KOPT-K1 (cell line): ENCODE measurements around the gene OBSL1.

Source experiments
- H3K27ac ChIP-seq: fragments of 200-600 bp; sonication (generic); 2 replicates; pipeline ENCODE4 v1.5.1; 2016; ENCODE audit warnings: antibody characterized with exemption, mild to moderate bottlenecking, low read depth, low read length; ENCODE audit not compliant: poor library complexity, severe bottlenecking
- H3K36me3 ChIP-seq: fragments of 200-600 bp; sonication (generic); 2 replicates; pipeline ENCODE4 v1.5.1; 2017; ENCODE audit warnings: antibody characterized with exemption, mild to moderate bottlenecking, low read length, moderate library complexity; ENCODE audit not compliant: insufficient read depth
- H3K9me3 ChIP-seq: fragments of 200-600 bp; sonication (generic); 2 replicates; pipeline ENCODE4 v1.5.1; 2017; ENCODE audit warnings: antibody characterized with exemption, low read length, mild to moderate bottlenecking; ENCODE audit not compliant: insufficient read depth, poor library complexity, severe bottlenecking

OBSL1 gene

DNA sequence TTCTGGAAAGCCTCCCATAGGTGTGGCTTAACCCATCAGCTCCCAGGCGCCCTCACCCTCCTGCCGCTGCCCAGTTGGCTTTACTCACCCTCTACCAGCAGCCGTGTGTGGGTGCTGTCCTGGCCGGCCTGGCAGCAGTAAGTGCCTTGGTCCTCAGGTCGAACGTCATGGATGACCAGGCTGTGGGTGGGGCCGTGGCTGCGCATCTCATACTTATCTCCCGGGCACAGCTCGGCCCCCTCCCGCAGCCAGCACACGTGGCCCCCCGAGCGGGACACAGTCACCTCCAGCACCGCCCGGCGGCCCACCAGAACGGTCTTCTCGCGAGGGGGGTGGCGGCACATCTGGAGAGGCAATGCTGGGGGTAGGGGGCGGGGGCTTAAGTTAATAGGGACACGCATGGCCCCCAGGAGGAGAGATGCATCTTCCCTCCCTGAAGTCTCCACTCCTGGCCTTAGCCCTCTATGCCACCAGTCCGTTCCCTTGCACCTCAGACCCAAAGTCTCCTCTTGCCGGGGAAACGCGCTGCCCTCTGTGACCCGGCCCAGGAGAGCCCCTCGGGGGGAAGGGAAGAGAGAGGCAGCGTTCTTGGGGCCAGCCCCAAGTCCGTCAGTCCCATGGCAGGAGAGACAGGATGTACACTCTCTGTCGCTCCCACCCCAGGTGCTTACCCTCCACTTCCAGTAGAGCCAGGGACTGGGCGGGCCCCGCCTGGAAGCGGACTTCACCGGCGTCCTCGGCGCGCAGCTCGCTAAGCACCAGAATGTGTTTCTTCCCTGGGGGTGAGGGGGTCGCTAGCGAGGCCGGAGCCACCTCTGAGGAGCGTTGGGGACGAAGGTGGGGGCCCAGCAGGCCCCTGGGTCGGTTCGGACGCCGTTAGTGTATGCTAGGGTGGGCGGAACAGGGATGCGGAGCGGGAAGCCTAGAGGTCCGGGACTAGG is 19.6 kb downstream of the OBSL1 start:
- Histone ChIP-seq H3K36me3 (no peaks in the 10 kb centered on the region), H3K27ac (no peak overlapping the region), H3K9me3 (no peaks in the 10 kb centered on the region)

DNA sequence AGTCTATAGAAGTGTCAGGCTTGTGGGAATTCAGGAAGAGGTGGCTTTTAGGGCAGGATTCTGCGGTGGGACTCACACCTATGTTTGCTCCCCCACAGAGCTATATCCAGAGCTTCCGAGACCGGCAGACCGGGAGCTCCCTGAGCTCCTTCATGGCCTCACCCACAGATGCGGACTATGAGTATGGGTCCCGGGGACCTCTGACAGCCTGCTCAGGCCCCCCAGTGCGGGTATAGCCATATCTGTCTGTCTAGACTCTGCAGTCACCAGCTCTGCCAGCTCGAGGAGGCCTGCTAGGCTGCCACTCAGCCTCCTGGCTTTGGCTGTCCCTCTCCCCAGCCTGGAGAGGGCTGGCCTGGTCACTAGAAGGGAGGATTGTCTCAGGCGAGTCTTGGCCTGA is 21.7 kb downstream of the OBSL1 start:
- no peaks in the 10 kb centered on the region for H3K9me3 ChIP-seq
- H3K27ac ChIP-seq, result no peak overlapping the region
- H3K36me3 ChIP-seq, result no peaks in the 10 kb centered on the region

- H3K36me3 ChIP-seq, result no peaks in the 10 kb centered on the region
- H3K27ac ChIP-seq, result no peak overlapping the region
- H3K9me3 ChIP-seq, result no peaks in the 10 kb centered on the region
Observed at GRCh38 chr2:219548990-219549389, 22.3 kb downstream of the OBSL1 start.

DNA sequence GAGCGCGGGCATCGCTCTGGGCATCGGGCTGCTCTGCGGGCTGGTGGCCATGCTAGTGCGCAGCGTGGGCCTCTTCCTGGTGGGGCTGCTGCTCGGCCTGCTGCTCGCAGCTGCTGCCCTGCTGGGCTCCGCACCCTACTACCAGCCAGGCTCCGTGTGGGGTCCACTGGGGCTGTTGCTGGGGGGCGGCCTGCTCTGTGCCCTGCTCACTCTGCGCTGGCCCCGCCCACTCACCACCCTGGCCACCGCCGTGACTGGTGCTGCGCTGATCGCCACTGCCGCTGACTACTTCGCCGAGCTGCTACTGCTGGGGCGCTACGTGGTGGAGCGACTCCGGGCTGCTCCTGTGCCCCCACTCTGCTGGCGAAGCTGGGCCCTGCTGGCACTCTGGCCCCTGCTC is 23.7 kb downstream of the OBSL1 start:
- H3K9me3 ChIP-seq, result no peaks in the 10 kb centered on the region
- no peaks in the 10 kb centered on the region for H3K36me3 ChIP-seq
- H3K27ac ChIP-seq, result no peak overlapping the region

- no peaks in the 10 kb centered on the region for H3K9me3 ChIP-seq
- no peak overlapping the region for H3K27ac ChIP-seq
- no peaks in the 10 kb centered on the region for H3K36me3 ChIP-seq
Observed at GRCh38 chr2:219545943-219546352, 25.4 kb downstream of the OBSL1 start.

DNA sequence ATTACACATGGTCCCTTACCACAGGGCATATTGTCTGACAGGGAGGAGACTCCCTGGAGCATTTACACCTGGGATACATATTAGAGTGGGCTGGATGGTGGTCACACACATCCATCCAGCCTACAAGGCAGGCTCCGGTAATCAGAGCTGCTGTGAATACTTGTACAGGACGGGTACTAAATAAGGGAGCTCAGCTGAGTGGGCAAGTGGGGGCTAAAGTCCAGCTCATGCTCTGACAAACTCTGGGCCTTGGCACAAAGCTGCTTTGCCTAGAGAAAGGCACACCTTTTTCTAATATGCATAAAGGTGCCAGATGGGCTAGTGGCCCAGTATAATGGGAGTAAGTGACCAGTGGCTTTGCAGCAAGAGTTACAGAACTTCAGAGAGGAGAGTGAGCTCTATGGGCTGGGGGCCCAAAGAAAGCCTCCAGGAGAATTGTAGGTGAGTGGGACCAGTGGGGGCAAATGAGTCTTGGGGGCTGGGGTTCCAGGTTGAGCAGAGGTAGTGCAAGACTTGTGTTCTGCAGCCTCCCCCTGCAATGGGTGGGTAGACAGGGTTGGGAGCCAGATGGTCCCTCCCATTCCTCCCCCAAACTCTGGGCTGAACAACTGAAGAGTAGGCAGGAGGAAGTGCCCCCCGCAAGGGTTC is 25.9 kb downstream of the OBSL1 start:
- Histone ChIP-seq H3K36me3 (no peaks in the 10 kb centered on the region), H3K27ac (no peak overlapping the region), H3K9me3 (no peaks in the 10 kb centered on the region)

GRCh38 chr2:219544567-219544966 is 26.8 kb downstream of the OBSL1 start:
- no peaks in the 10 kb centered on the region for H3K9me3 ChIP-seq
- no peak overlapping the region for H3K27ac ChIP-seq
- no peaks in the 10 kb centered on the region for H3K36me3 ChIP-seq

GRCh38 chr2:219543596-219544358 is 27.6 kb downstream of the OBSL1 start, which contains the start of the genes CHPF and TMEM198:
Gene CHPF (minus strand): TSS chr2:219543809. CDS start chr2:219543538, 271 bp downstream.
Gene TMEM198 (plus strand): TSS chr2:219544028. CDS start chr2:219544728, 700 bp downstream.
- Histone ChIP-seq H3K36me3 (no peaks in the 10 kb centered on the region), H3K27ac (no peak within 1 kb of the TSS), H3K9me3 (no peaks in the 10 kb centered on the region)

DNA sequence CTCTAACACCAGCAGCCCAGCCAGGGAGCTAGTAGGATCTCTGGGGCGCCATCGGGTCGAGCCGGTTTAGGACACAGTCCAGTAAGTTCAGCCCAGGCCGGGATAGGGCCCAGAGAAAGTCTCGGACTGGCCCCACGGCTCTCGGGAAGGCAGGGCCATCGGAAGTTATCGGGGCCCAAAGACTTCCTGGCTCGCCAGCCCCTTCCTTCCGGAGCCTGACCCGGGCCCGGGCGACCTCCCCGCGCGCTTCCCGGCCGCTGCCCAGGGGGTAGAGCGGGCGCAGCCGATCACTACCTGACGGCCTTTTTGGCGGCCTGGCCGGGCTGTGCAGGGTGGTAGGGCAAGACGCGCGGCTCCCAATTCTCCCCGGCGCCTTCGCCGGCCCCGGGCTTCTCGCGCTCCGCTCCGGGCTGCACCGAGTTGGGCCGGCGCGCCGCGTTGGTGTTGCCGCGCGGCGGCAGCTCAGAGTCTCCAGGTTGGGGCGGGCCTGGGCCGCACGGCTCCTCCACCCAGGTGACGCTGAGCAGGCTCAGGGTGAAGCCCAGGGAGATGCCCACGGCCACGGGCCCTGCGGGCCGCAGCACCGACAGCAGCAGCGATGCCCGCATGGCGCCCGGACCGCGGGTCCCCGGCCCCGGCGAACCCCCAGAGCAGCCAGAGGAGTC is 28.3 kb downstream of the OBSL1 start:
- H3K27ac ChIP-seq, result no peak overlapping the region
- H3K9me3 ChIP-seq, result no peaks in the 10 kb centered on the region
- no peaks in the 10 kb centered on the region for H3K36me3 ChIP-seq

DNA sequence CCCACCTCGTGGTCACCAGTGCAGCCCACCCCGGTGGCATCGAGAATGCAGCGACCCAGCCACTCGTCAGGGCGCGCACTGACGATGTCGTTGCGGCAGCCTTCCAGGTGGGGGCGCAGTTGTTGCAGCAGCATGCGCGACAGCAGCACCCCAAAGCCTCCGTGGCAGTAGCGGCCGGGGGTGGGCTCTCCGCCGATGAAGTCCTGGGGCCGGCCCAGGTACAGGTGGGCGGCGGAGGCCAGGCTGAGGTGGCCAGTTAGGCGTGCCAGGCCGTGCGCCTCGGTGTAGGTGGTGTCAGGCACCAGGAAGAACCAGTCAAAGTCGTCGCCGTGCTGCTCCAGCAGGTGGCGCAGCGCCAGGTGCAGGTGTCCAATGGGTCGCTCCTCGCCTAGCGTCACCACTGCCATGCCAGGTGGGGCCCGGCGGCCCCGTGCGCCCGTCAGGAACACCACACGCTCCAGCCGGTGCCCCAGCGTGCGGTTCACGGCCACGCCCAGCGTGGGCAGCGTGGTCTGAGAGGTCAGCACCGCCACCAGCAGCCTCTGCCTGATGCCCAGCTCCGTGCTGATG is 29.6 kb downstream of the OBSL1 start:
- no peaks in the 10 kb centered on the region for H3K36me3 ChIP-seq
- no peak overlapping the region for H3K27ac ChIP-seq
- H3K9me3 ChIP-seq, result no peaks in the 10 kb centered on the region

DNA sequence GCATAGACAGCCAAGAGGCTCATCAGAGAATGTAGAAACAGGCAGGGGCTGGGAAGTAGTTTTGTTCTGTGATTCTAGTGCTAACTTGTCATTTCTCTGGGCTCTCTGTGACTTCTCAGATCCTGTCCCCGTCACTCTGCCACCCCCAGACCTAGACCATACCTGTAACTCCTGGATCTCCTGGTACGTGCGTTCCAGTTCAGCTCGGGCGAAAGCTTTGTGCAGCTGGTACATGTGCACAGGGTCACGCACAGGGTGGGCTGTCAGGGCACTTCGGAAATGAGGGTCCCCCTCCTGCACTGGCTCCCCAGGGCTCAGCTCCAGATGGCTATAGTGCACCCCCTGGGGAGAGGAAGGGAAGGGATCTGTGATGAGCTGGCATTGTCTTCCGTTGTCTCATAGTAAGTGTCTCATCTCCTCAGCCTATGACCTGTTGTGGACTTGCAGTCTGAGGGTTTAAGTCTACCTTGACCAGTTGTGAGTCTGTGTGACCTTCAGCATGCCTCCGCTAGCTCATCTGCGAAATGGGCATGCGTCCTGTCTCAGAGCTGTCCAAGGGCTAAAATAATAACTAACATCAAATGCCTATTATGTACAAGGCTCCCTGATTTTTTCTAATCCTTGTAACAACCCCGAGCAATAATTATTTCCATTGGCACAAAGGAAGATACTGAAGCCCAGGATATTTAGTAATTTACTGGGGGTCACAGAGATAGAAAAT is 30.4 kb downstream of the OBSL1 start:
- H3K36me3 ChIP-seq, result no peaks in the 10 kb centered on the region

GRCh38 chr2:219539926-219540678 is 31.2 kb downstream of the OBSL1 start:
- Histone ChIP-seq H3K36me3 (no peaks in the 10 kb centered on the region), H3K27ac (no peak overlapping the region), H3K9me3 (no peaks in the 10 kb centered on the region)

More for the DNA sequence above, 30.4 kb downstream of the OBSL1 start:
- no peaks in the 10 kb centered on the region for H3K9me3 ChIP-seq
- H3K27ac ChIP-seq, result no peak overlapping the region
